Fibroblast of peridontal ligament (primary cell): Measurements from ENCODE around the gene TP53.
"Not testable (repeated sequence)": the region's sequence is repeated elsewhere in the genome, so short reads cannot be mapped to it uniquely, and the experiment has no call there.

Source experiments
- DNase-seq: peaks from one replicate; pipeline ENCODE4 v3.0.0-alpha.2; 2010; ENCODE audit errors: extremely low read depth

The TP53 gene

GRCh38 chr17:7674934-7675333 lies 12.4 kb downstream of the TP53 start:
- no peak for DNase-seq

GRCh38 chr17:7673239-7673638 lies 14.1 kb downstream of the TP53 start:
- no peak for DNase-seq

GRCh38 chr17:7668482-7668881 lies 18.8 kb downstream of the TP53 start:
- DNase-seq = no peak

- DNase-seq = no peak
Observed at GRCh38 chr17:7667656-7668406, 19.5 kb downstream of the TP53 start.

DNA sequence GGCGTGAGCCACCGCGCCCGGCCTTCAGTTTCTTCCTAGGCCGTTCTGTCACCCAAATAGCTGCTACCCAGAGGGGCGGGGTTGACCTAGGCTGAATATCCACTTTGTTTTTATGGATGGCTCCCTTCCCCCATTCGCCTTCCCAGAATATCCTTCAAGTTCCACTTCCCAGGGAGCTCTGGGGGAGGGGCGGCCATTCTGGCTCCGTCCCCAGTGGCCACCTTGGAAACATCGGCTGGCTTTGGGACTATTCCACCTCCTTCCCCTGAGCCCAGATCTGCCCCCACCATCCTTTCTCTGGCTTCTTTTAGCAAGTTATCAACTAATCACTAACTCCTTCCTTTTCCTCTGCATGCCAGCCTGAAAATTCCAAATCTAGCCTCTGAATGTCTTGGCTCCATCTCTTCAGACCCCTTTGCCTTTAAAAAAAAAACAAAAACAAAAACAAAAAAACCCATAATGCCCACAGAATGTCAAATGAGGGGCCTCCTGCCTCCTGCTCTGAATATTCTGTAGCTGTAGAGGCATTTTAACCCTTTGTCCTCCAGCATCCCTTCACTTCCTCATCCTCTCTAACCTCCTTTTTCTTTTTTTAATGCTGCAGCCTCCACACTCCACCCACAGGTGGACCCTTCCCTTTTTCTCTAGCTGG lies 30.2 kb downstream of the TP53 start:
- no peak for DNase-seq

GRCh38 chr17:7655541-7655840 lies 31.8 kb downstream of the TP53 start:
- DNase-seq = no peak

- no peak for DNase-seq
Observed at GRCh38 chr17:7654832-7655540, 32.3 kb downstream of the TP53 start.

- no peak for DNase-seq
Observed at GRCh38 chr17:7652388-7653356, 34.6 kb downstream of the TP53 start.

GRCh38 chr17:7651665-7652387 lies 35.5 kb downstream of the TP53 start:
- no peak for DNase-seq

GRCh38 chr17:7651097-7651664 lies 36.1 kb downstream of the TP53 start:
- no peak for DNase-seq

GRCh38 chr17:7650509-7651096 lies 36.7 kb downstream of the TP53 start, which contains the start of gene ATP1B2:
ATP1B2 (plus strand) TSS chr17:7650926; CDS start chr17:7651519, 593 bp downstream.
- no peak for DNase-seq

DNA sequence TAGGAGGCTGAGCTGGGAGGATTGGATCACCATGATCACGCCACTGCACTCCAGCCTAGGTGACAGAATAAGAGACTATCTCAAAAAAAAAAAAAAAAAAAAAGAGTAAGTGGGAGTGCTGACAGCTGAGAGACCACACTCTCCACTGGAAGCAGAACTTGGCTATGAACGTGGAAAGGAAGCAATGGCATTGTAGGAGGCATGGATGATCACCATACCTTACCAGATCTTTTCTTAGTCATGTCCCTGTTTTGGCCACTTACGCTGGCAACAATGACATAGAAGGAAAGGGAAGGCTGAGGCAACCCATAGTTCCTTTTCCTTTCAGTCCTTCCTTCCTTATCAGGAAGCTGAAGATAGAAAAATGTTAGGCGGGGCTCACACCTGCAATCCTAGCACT lies 40.3 kb downstream of the TP53 start:
- no peak for DNase-seq

DNA sequence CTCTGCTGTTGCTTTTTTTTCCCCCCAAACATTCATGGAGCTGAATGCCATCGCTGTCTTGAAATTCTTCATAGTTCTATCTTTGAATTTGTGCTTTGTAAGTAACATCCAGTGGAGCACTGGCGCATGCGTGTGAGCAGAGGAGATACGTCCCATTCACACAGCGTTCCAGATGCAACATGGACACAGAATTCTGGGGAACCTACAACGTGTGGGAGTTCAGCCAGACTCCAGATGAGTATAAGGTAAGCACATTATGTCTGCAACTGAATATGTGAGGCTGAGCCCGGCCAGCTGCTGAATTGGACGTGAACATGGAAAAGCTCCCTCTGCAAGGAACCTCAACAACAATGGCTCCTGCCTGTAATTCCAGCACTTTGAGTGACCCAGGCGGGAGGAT lies 40.8 kb downstream of the TP53 start:
- DNase-seq = no peak

- no peak for DNase-seq
Observed at GRCh38 chr17:7644775-7645174, 42.5 kb downstream of the TP53 start.

DNA sequence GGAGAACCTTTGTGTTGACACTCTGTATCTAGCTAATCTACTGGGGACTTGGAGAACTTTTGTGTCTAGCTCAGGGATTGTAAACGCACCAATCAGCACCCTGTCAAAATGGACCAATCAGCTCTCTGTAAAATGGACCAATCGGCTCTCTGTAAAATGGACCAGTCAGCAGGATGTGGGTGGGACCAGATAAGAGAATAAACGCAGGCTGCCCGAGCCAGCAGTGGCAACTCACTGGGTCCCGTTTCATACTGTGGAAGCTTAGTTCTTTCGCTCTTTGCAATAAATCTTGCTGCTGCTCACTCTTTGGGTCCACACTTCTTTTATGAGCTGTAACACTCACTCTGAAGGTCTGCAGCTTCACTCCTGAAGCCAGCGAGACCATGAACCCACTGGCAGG lies 45.7 kb downstream of the TP53 start:
- not testable (repeated sequence) for DNase-seq

GRCh38 chr17:7640783-7641182 lies 46.5 kb downstream of the TP53 start:
- no peak for DNase-seq

- no peak for DNase-seq
Observed at GRCh38 chr17:7636163-7636562, 51.1 kb downstream of the TP53 start.

DNA sequence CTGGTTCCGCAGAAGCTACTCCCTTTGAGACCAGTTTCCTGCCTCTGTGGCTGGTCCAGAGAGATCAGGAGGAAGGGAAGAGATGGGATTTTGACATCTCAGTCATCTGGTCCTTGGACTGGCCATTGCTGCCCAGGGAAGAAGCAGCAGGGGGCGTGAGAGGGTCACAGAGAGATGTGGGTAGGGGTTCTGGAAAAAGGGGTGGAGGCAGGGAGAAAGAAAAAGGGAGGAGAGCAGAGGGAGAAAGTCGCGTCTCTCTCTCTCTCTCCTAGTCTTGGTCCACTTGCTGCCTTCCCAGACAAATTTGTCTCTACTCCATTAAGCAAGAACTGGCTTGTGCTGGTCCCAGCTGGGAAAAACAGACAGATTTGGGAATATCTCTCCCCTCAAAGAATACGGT lies 52.9 kb downstream of the TP53 start:
- DNase-seq = peak; percentile 44

- DNase-seq = no peak
Observed at GRCh38 chr17:7633093-7633492, 54.2 kb downstream of the TP53 start.

DNA sequence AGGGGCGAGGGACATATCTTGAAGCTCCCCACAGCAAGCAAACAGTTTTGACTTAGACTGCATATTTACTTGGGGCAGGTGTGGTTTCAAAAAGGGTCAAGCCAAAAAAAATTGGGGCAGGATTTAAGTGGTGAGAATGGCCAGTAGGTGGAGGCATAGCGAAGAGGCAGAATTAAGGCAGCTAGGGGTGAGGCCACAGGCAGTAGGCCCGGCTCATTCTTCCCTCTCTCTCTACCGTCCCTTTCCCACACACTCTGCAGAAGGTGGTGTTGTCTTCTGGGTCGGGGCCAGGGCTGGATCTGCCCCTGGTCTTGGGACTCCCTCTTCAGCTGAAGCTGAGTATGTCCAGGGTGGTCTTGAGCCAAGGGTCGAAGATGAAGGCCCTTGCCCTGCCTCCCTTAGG lies 54.8 kb downstream of the TP53 start:
- DNase-seq = peak; percentile 62
